HepG2 (cell line): ENCODE measurements around the gene GTF2E1. TPM values are rescaled to one million over a fixed set of nuclear protein-coding genes. Genes with fewer than 3 reads are reported as not detected.
A peak's percentile ranks its signal among the peaks of the same experiment; 100 is the strongest.

Source experiments
- ADNP ChIP-seq: sonication (generic); formaldehyde crosslinking; IDR thresholded peaks from 2 replicates; pipeline ENCODE4 v1.4.0; 2020; ENCODE audit warnings: missing genetic modification reagents
- AKAP8 ChIP-seq: sonication (generic); formaldehyde crosslinking; IDR thresholded peaks from 2 replicates; pipeline ENCODE4 v1.5.1; 2020; ENCODE audit warnings: mild to moderate bottlenecking, missing genetic modification reagents
- BCL6 ChIP-seq: IDR thresholded peaks from 2 replicates; pipeline ENCODE4 v1.6.1; 2016; ENCODE audit warnings: missing genetic modification reagents, missing compliant biosample characterization
- CBX1 ChIP-seq: IDR thresholded peaks from one replicate; pipeline ENCODE4 v1.6.1; 2016; ENCODE audit warnings: antibody characterized with exemption, low read depth
- CENPX ChIP-seq: sonication (generic); formaldehyde crosslinking; IDR thresholded peaks from 2 replicates; pipeline ENCODE4 v1.9.0; 2021; ENCODE audit warnings: mild to moderate bottlenecking, missing genetic modification reagents, moderate library complexity
- FOXJ3 ChIP-seq: sonication (generic); formaldehyde crosslinking; IDR thresholded peaks from 2 replicates; pipeline ENCODE4 v1.4.0; 2020; ENCODE audit warnings: missing genetic modification reagents, mild to moderate bottlenecking, borderline replicate concordance
- HDAC2 ChIP-seq: sonication (generic); formaldehyde crosslinking; IDR thresholded peaks from 2 replicates; pipeline ENCODE4 v1.4.0; 2020; ENCODE audit warnings: missing genetic modification reagents
- HDAC6 ChIP-seq: fragments of 200-600 bp; sonication (generic); IDR thresholded peaks from 2 replicates; pipeline ENCODE4 v1.7.0; 2017; ENCODE audit warnings: mild to moderate bottlenecking, antibody characterized with exemption, low read length, low read depth
- KAT8 ChIP-seq: IDR thresholded peaks from 2 replicates; pipeline ENCODE4 v1.6.1; 2016; ENCODE audit warnings: missing genetic modification reagents, missing compliant biosample characterization
- KLF15 ChIP-seq: sonication (generic); formaldehyde crosslinking; IDR thresholded peaks from 2 replicates; pipeline ENCODE4 v1.8.1; 2023; ENCODE audit warnings: borderline replicate concordance, mild to moderate bottlenecking, inconsistent platforms, missing genetic modification reagents, mixed read lengths
- MATR3 ChIP-seq: sonication (generic); formaldehyde crosslinking; IDR thresholded peaks from 2 replicates; pipeline ENCODE4 v1.4.0; 2020; ENCODE audit warnings: missing genetic modification reagents
- NFE2L2 ChIP-seq: fragments of 150-350 bp; IDR thresholded peaks from 2 replicates; pipeline ENCODE4 v1.6.1; 2014; ENCODE audit warnings: low read length
- NFYC ChIP-seq: IDR thresholded peaks from 2 replicates; pipeline ENCODE4 v1.6.1; 2016; ENCODE audit warnings: missing genetic modification reagents, missing compliant biosample characterization
- PAX8 ChIP-seq: sonication (generic); formaldehyde crosslinking; IDR thresholded peaks from 2 replicates; pipeline ENCODE4 v1.8.0; 2022; ENCODE audit warnings: mild to moderate bottlenecking, missing genetic modification reagents, borderline replicate concordance
- REPIN1 ChIP-seq: sonication (generic); formaldehyde crosslinking; IDR thresholded peaks from 2 replicates; pipeline ENCODE4 v1.8.0; 2022; ENCODE audit warnings: missing genetic modification reagents, low read depth, mild to moderate bottlenecking, borderline replicate concordance
- THAP7 ChIP-seq: sonication (generic); formaldehyde crosslinking; IDR thresholded peaks from 2 replicates; pipeline ENCODE4 v1.8.1; 2023; ENCODE audit warnings: mild to moderate bottlenecking, missing genetic modification reagents
- UBTF ChIP-seq: sonication (generic); formaldehyde crosslinking; IDR thresholded peaks from 2 replicates; pipeline ENCODE4 v1.4.0; 2020; ENCODE audit warnings: mild to moderate bottlenecking, missing genetic modification reagents
- ZC3H13 ChIP-seq: sonication (generic); formaldehyde crosslinking; IDR thresholded peaks from 2 replicates; pipeline ENCODE4 v1.8.1; 2023; ENCODE audit warnings: mild to moderate bottlenecking, missing genetic modification reagents, moderate library complexity
- ZMYM2 ChIP-seq: sonication (generic); formaldehyde crosslinking; IDR thresholded peaks from 2 replicates; pipeline ENCODE4 v1.8.0; 2022; ENCODE audit warnings: mild to moderate bottlenecking, missing genetic modification reagents
- ZNF136 ChIP-seq: sonication (generic); formaldehyde crosslinking; IDR thresholded peaks from 2 replicates; pipeline ENCODE4 v1.8.1; 2022; ENCODE audit warnings: low read depth, mild to moderate bottlenecking, moderate library complexity, missing genetic modification reagents
- ZNF160 ChIP-seq: sonication (generic); formaldehyde crosslinking; IDR thresholded peaks from 2 replicates; pipeline ENCODE4 v1.8.0; 2022; ENCODE audit warnings: mild to moderate bottlenecking, inconsistent platforms, missing genetic modification reagents
- ZNF234 ChIP-seq: sonication (generic); formaldehyde crosslinking; conservative IDR thresholded peaks from 2 replicates; pipeline ENCODE4 v1.5.1; 2020; ENCODE audit warnings: mild to moderate bottlenecking, missing genetic modification reagents
- ZNF615 ChIP-seq: sonication (generic); formaldehyde crosslinking; IDR thresholded peaks from 2 replicates; pipeline ENCODE4 v1.5.0; 2020; ENCODE audit warnings: mild to moderate bottlenecking, missing genetic modification reagents, borderline replicate concordance
- ZNF724P ChIP-seq: sonication (generic); formaldehyde crosslinking; IDR thresholded peaks from 2 replicates; pipeline ENCODE4 v1.8.0; 2022; ENCODE audit warnings: missing genetic modification reagents, borderline replicate concordance
- ZNF747 ChIP-seq: sonication (generic); formaldehyde crosslinking; IDR thresholded peaks from 2 replicates; pipeline ENCODE4 v1.8.1; 2023; ENCODE audit warnings: missing genetic modification reagents, mild to moderate bottlenecking, borderline replicate concordance
- ZSCAN21 ChIP-seq: sonication (generic); formaldehyde crosslinking; IDR thresholded peaks from 2 replicates; pipeline ENCODE4 v1.8.0; 2022; ENCODE audit warnings: mild to moderate bottlenecking, missing genetic modification reagents, moderate library complexity, borderline replicate concordance
- polyA plus RNA-seq, 8 experiments: library from polyadenylated mRNA; depleted of rRNA in 3 of 8; stranded (reverse) in 7 of 8; unstranded in 1 of 8; fragments of >200 nt; fragmentation: Illumina TruSeq in 4 of 8; extraction: Trizol in 4 of 8; gene quantifications; 2 replicates each; pipeline versions ENCODE4 v1.2.1 to v1.2.3, GENCODE V29; 2011 to 2016; ENCODE audit warnings: low read depth in 4 of 8, missing spikeins in 1 of 8, mixed read lengths in 1 of 8; ENCODE audit not compliant: insufficient read depth in 1 of 8
- total RNA-seq, 5 experiments: library from RNA; depleted of rRNA; stranded (reverse); fragments of >200 nt; fragmentation: Illumina TruSeq; extraction: Trizol; gene quantifications; 2 replicates each; pipeline ENCODE4 v1.2.3, GENCODE V29; 2016; ENCODE audit warnings: low read depth in 1 of 5
- TF ChIP-seq, protein P1 (sequence below): sonication (generic); formaldehyde crosslinking; IDR thresholded peaks from 2 replicates; pipeline ENCODE4 v1.8.1; 2022; ENCODE audit warnings: mild to moderate bottlenecking, missing genetic modification reagents
- TF ChIP-seq, protein P2 (sequence below): sonication (generic); formaldehyde crosslinking; IDR thresholded peaks from 2 replicates; pipeline ENCODE4 v1.4.0; 2020; ENCODE audit warnings: missing genetic modification reagents, borderline replicate concordance

Gene GTF2E1
- total and polyA plus RNA-seq, 2 of the 13 experiments (the other 11 are each of a cell fraction or from before 2014, with no cell fraction given) = 7.7 to 21.5 TPM

- TF ChIP-seq, protein P1, sequence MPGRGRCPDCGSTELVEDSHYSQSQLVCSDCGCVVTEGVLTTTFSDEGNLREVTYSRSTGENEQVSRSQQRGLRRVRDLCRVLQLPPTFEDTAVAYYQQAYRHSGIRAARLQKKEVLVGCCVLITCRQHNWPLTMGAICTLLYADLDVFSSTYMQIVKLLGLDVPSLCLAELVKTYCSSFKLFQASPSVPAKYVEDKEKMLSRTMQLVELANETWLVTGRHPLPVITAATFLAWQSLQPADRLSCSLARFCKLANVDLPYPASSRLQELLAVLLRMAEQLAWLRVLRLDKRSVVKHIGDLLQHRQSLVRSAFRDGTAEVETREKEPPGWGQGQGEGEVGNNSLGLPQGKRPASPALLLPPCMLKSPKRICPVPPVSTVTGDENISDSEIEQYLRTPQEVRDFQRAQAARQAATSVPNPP (CRISPR knock-in tag) = no peak
- TF ChIP-seq ZNF724P (CRISPR knock-in tag) (no peak), BCL6 (0 out of 2 replicates have a peak, but pooled peaks have one; percentile 25), ZNF160 (no peak), AKAP8 (CRISPR knock-in tag) (no peak), MATR3 (CRISPR knock-in tag) (no peak), ZSCAN21 (CRISPR knock-in tag) (no peak), CENPX (no peak), ZNF136 (CRISPR knock-in tag) (no peak), CBX1 (no peak), HDAC2 (CRISPR knock-in tag) (peak; percentile 43; the same call in 1 of the 2 replicates), ZNF234 (CRISPR knock-in tag) (no peak), FOXJ3 (CRISPR knock-in tag) (peak; percentile 41; the same call in 1 of the 2 replicates), THAP7 (CRISPR knock-in tag) (no peak), ZC3H13 (CRISPR knock-in tag) (no peak), PAX8 (CRISPR knock-in tag) (no peak), KLF15 (no peak), KAT8 (no peak), UBTF (no peak), ZNF615 (CRISPR knock-in tag) (no peak), ZNF747 (CRISPR knock-in tag) (no peak), HDAC6 (no peak), NFE2L2 (no peak), NFYC (CRISPR knock-in tag) (no peak), ZMYM2 (CRISPR knock-in tag) (peak; percentile 93), REPIN1 (0 out of 2 replicates have a peak, but pooled peaks have one; percentile 23), ADNP (peak; percentile 72; the same call in 1 of the 2 replicates)
- TF ChIP-seq, protein P2, sequence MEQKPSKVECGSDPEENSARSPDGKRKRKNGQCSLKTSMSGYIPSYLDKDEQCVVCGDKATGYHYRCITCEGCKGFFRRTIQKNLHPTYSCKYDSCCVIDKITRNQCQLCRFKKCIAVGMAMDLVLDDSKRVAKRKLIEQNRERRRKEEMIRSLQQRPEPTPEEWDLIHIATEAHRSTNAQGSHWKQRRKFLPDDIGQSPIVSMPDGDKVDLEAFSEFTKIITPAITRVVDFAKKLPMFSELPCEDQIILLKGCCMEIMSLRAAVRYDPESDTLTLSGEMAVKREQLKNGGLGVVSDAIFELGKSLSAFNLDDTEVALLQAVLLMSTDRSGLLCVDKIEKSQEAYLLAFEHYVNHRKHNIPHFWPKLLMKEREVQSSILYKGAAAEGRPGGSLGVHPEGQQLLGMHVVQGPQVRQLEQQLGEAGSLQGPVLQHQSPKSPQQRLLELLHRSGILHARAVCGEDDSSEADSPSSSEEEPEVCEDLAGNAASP = peak; percentile 72; the same call in 1 of the 2 replicates
Measured at GRCh38 chr3:120795959-120796358, 53.4 kb downstream of the GTF2E1 start (continued).
